H4 (cell line): ENCODE data around the gene PRDX2. TPM values are rescaled to one million over a fixed set of nuclear protein-coding genes. Genes with fewer than 3 reads are reported as not detected.

Source experiments
- DNase-seq: peaks from one replicate; pipeline ENCODE4 v3.0.0-alpha.2; 2015; ENCODE audit warnings: low spot score
- total RNA-seq: library from RNA; depleted of rRNA; stranded (reverse); fragments of >200 nt; shearing (Covaris generic); gene quantifications from 2 replicates; pipeline ENCODE4 v1.2.3, GENCODE V29; 2014

The PRDX2 gene
- total RNA-seq, 1 experiment from 2014 or later = 6.7 TPM

GRCh38 chr19:12792051-12792852, 9.3 kb downstream of the PRDX2 start:
- DNase-seq = no peak

DNA sequence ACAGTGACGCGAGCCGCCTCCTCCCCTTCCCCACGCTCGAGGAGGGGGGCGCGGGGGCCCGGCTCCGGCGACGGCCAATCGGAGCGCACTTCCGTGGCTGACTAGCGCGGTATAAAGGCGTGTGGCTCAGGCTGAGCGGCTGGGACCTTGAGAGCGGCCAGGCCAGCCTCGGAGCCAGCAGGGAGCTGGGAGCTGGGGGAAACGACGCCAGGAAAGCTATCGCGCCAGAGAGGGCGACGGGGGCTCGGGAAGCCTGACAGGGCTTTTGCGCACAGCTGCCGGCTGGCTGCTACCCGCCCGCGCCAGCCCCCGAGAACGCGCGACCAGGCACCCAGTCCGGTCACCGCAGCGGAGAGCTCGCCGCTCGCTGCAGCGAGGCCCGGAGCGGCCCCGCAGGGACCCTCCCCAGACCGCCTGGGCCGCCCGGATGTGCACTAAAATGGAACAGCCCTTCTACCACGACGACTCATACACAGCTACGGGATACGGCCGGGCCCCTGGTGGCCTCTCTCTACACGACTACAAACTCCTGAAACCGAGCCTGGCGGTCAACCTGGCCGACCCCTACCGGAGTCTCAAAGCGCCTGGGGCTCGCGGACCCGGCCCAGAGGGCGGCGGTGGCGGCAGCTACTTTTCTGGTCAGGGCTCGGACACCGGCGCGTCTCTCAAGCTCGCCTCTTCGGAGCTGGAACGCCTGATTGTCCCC, 10.1 kb downstream of the PRDX2 start, which contains the start of gene JUNB:
Gene JUNB (plus strand): TSS at position 142 of the 706 bp plus-strand sequence. CDS start 286 bp downstream, at position 428.
- peak; percentile 96 for DNase-seq

DNA sequence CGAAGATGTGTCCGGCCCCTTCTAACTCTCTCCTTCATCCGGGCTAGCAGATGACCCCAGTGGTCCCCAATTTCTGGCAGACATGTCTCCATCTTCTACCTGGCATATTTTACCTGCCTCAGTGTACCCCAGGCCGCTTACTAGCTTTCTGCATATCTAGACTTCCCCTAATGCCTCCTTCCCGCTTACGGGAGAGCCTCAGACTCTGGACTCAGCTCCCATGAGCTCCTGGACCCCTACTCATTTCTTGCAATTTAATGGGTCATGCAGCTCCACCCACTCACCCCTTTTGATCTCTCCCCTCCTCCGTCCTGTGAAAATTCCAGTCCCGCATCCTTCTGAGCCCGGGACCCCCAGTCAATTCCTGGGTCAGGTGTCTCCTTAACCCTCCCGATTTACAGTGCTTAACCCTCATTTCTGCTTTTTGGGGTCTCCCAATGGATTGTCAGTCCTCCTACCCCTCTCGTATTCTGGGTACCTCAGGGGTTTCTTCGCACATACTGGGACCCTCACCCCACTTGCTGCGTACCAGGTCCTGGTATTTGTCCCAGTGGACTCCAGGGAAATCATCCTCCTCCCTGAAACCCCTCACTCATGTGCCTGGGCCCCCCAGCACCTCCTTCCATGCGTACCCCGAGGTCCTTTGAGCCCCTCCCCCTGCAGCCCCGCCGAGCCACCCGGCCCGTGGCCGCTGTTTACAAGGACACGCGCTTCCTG, 10.8 kb downstream of the PRDX2 start:
- no peak for DNase-seq

DNA sequence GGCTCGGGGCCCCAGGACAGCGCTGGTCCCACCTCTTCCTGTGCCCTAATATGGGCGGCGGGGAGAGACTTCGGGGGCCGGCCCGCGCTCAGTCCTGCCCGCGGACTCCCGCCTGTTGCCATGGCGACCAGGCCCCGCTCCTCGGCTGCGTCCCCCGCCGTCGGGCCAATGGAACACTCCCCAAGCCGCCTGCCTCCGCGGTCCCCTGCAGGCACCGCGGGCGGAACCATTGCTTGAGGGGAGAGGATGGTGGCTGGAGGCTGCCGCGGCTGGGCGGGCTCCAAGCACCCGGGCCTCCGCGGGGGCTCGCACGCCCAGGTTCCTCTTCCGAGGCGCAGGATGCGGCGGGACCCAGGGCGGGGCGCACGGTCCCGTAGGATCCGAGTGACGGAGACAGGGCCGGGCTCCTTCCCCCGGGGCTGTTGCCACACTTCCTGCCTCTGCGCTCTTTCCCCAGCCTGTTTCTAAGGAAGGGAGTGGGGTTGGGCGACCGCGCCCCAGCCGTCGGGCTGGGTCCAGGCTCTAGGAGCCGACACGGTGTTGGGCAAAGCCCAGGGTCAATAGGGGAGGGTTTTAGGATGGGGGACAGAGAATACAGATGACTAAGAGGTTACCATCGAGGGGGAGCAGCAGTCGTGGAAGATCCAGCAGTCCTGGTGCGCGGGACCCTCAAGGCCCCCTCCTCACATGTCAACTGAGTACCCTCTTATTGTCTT, 11.5 kb downstream of the PRDX2 start:
- DNase-seq = peak; percentile 94

DNA sequence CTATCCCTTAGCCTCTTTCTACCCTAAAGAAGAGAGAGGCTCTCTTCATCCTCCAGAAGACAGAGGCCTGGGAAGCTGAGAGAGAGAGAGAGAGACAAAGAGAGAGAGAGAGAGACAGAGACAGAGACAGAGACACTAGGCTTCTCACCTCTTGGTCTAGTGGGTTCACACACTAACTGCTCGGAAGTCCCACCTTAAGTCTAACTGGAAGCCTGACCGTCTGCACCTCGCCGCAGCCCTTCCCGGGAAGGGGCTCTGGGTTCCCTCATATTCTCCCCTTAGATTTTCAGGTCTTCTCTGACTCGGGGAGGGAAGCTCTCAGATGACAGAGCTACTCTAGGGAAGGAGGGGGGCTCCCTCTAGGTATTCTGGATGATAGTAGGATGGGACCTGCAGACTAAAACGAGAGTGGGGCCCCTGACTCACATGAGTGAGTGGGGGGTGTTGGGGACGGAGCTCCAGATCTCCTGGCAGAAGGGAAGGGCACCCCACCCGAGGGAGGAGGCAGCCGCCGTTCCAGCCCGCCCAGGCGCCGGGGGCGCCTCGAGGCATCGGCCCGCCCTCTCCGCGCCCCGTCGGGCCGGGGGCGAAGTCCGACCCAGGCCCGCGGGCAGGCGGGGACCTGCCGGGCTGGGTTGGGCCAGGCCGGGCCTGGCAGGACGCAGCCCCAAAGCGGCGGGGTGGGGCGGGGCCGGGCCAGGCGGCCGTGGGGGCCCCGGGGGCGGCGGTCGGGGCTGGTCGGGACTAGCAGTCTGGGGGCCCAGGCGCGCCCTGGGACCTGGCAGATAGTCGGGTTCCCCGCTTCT, 12.3 kb downstream of the PRDX2 start:
- no peak for DNase-seq

- peak; percentile 69 for DNase-seq
These were observed 12.9 kb downstream of the PRDX2 start for GRCh38 chr19:12788682-12789097.

DNA sequence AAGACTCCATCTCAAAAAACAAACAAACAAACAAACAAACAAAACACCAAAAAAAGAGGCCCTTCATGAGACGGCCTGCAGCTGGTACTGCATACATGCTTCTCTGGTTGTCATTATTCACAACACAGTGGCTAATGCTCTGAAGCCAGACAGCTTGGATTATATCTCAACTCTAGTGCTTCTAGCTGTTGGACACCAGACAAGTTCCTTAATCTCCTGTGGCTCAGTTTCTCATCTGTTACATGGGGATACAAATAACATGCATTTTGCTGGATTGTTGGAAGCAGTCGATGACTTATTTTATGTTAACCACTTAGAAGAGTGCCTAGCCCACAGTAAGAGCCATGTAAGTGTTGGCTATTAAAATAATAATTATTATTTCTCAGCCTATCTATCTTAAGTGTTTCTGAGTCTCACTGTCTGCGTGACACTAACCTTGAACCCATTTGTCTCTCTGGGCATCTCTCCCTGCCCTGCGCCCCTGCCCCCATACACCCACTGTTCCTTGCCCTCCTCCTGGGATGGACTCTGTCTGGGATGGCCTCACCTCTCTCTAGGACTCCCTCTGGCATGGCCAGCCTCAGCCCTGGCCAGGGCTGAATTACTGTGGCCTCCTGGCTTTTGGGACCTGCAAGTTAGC, 13.4 kb downstream of the PRDX2 start:
- DNase-seq = no peak

- DNase-seq = no peak
These were observed 14.1 kb downstream of the PRDX2 start for GRCh38 chr19:12787458-12787857.

- no peak for DNase-seq
These were observed 14.6 kb downstream of the PRDX2 start for GRCh38 chr19:12786952-12787351.

DNA sequence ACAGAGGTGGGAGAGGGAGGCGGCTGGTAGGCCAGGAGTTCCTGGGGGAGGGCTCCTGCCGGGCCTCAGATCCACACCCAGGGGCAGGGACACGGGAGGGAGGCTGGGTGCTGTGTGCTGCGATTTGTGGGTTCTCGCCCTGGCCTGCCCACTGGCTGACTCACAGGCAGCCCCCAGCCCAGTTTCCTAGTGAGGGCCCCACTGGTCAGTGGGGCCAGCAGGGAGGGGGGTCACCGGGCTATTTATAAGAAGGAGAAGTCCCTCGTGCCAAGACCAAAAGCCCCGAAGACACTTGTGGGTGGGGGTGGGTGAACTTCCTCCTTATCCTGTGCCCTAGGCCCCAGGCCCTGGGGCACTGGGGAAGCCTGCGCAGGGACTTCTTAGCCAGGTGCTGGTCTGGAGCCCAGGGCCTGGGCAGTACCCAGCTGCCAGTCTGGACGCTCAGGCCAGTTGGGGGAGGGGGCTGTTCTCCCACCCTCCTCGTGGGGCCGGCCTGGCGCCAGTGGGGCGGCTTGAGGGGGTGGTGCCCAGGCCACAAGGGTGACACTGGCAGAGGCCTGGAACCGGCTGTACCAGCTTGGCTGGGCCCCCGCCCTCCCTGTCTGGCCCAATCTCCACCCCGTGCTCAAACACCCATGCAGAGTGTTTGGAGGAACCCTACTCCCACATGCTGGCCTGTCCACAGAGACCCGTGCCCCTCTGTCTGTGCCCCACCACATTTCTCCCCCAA, 15.3 kb downstream of the PRDX2 start:
- no peak for DNase-seq

GRCh38 chr19:12785431-12786031, 16.1 kb downstream of the PRDX2 start:
- no peak for DNase-seq

DNA sequence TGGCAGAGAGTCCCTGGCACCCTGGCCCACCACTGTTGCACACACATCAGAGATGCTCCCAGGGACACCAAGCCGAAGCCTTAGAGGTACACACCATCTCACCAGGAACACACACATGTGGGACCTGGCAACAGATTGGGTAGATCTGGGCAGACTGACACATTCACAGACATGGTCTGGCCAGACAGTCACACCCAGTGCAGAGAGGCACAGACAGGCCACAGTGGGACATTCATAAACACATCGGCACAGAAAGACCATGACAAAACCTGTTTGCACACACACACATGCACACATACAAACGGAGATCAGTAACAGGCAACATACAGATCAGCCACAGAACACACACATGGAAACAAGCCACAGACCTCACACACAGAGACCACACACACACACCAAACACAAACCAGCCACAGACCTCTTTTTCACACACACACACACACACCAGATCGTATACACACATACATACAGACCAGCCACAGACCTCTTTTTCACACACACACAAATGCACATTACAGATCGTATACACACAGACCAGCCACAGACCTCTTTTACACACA, 16.6 kb downstream of the PRDX2 start:
- DNase-seq = no peak

DNA sequence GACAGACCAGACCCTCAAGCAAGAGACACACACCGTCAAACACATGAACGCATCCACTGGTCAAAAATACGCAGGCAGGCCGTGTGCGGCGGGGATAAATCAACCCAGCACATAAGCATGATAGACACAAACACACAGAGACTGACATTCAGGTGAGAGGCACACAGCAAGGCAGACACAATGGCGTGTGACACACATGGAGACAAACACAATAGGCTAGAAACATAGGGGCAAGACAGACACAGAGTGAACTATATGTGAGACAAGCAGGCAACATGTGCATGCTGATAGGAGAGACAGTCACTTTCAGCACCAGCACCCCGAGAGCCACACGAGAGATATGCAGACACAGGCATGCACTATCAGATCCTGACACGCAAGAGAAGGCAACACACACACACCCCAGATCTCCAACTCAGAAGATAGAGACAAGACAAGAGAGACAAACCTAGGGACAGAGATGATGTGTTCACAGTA, 17.2 kb downstream of the PRDX2 start:
- DNase-seq = no peak

GRCh38 chr19:12783849-12784393, 17.7 kb downstream of the PRDX2 start:
- DNase-seq = no peak

- DNase-seq = no peak
These were observed 18.2 kb downstream of the PRDX2 start for GRCh38 chr19:12783291-12783848.

- no peak for DNase-seq
These were observed 18.9 kb downstream of the PRDX2 start for GRCh38 chr19:12782424-12783290.

DNA sequence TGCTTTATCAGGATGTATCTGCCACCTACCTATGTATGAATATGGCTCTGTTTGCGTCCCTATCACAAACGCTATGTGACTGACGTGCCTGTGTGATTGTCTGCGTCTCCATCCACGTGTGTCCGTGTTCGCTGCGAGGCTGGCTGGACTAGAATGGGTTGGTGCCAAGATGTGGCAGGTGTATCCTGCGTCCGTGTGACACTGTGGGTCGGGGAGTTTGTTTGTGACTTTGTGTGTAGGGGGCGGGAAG, 19.5 kb downstream of the PRDX2 start:
- DNase-seq = no peak
